ENCODE data around the gene LRIG1. TPM values are rescaled to one million over a fixed set of nuclear protein-coding genes. Genes with fewer than 3 reads are reported as not detected.

The LRIG1 gene
- total RNA-seq, 3 donors from 2014 or later, result 72.1 to 180 (median 75.3) TPM

GRCh38 chr3:66379565-66379964 is 121.3 kb downstream of the LRIG1 start:
- DNase-seq (no peak), ATAC-seq (no peak)
- intact Hi-C loops (cut with DNase I, micrococcal nuclease), result loop anchor here in 1 of 2 donors (10.0 kb wide), 1 partner anchor 105 kb away; no protein-coding TSS in a partner anchor
- Histone ChIP-seq H3K36me3 (ENCODE audit: low read depth) (peaks cover 19% of the 10 kb centered on the region), H3K4me1 (ENCODE audit: low read depth) (peaks cover 13% of the 10 kb centered on the region), H3K9me3 (no peaks in the 10 kb centered on the region), H3K4me3 (no peak overlapping the region)
- TF ChIP-seq CTCF (IDR thresholded peaks at IDR 0.05), result no peak

GRCh38 chr3:66378256-66378655 is 122.6 kb downstream of the LRIG1 start:
- H3K4me3 ChIP-seq, result no peak overlapping the region
- peaks cover 17% of the 10 kb centered on the region for H3K36me3 ChIP-seq (ENCODE audit: low read depth)
- intact Hi-C loops (cut with DNase I, micrococcal nuclease), result loop anchor here in 1 of 2 donors (10.0 kb wide), 1 partner anchor 103 kb away; no protein-coding TSS in a partner anchor
- DNase-seq, result peak in 1 of 3 donors; percentile 46
- no peaks in the 10 kb centered on the region for H3K9me3 ChIP-seq
- H3K4me1 ChIP-seq (ENCODE audit: low read depth), result peaks cover 13% of the 10 kb centered on the region
- TF ChIP-seq CTCF (IDR thresholded peaks at IDR 0.05), result peak; percentile 31
- ATAC-seq, result peak; percentile 27

GRCh38 chr3:66377800-66378199 is 123.0 kb downstream of the LRIG1 start:
- DNase-seq, result no peak
- no peaks in the 10 kb centered on the region for H3K9me3 ChIP-seq
- no peak for ATAC-seq
- peaks cover 12% of the 10 kb centered on the region for H3K36me3 ChIP-seq (ENCODE audit: low read depth)
- peaks cover 13% of the 10 kb centered on the region for H3K4me1 ChIP-seq (ENCODE audit: low read depth)
- TF ChIP-seq CTCF (IDR thresholded peaks at IDR 0.05), result no peak
- H3K4me3 ChIP-seq, result no peak overlapping the region
- intact Hi-C loops (cut with DNase I, micrococcal nuclease), result loop anchor here in 1 of 2 donors (10.0 kb wide), 1 partner anchor 103 kb away; no protein-coding TSS in a partner anchor

- peaks cover 12% of the 10 kb centered on the region for H3K36me3 ChIP-seq (ENCODE audit: low read depth)
- intact Hi-C loops (cut with DNase I, micrococcal nuclease), result loop anchor here in 1 of 2 donors (10.0 kb wide), 1 partner anchor 102 kb away; no protein-coding TSS in a partner anchor
These were observed 124.3 kb downstream of the LRIG1 start for GRCh38 chr3:66376568-66376967.

GRCh38 chr3:66372681-66373350 is 128.0 kb downstream of the LRIG1 start:
- ATAC-seq (peak; percentile 78), DNase-seq (peak in 2 of 3 donors; percentile 61 to 65)
- no peak overlapping the region for H3K4me3 ChIP-seq
- peaks cover 13% of the 10 kb centered on the region for H3K4me1 ChIP-seq (ENCODE audit: low read depth)
- no peaks in the 10 kb centered on the region for H3K9me3 ChIP-seq
- intact Hi-C loops (cut with DNase I, micrococcal nuclease), result loop anchor here in 1 of 2 donors (10.0 kb wide), 1 partner anchor 98 kb away; no protein-coding TSS in a partner anchor
- TF ChIP-seq CTCF (IDR thresholded peaks at IDR 0.05), result no peak
- H3K36me3 ChIP-seq (ENCODE audit: low read depth), result no peaks in the 10 kb centered on the region

More at GRCh38 chr3:66376568-66376967, 124.3 kb downstream of the LRIG1 start:
- DNase-seq (peak in 1 of 3 donors; percentile 84), ATAC-seq (peak; percentile 89)
- Histone ChIP-seq H3K4me1 (ENCODE audit: low read depth) (peaks cover 13% of the 10 kb centered on the region), H3K9me3 (no peaks in the 10 kb centered on the region), H3K4me3 (no peak overlapping the region)
- no peak for TF ChIP-seq CTCF (IDR thresholded peaks at IDR 0.05)
